A549 (cell line): ENCODE data around the gene PNP. TPM values are rescaled to one million over a fixed set of nuclear protein-coding genes. Genes with fewer than 3 reads are reported as not detected.
"Not testable (repeated sequence)": the region's sequence is repeated elsewhere in the genome, so short reads cannot be mapped to it uniquely, and the experiment has no call there.

Experiments used
- ATAC-seq, 2 experiments: fragments of 200-7000 bp in 1 of 2; fragments of >200 bp in 1 of 2; cut with Nextera tagmentation in 1 of 2; cut with Tn5 transposase in 1 of 2; 3 replicates each; pipeline versions ENCODE4 v1.8.0 to v1.9.1; 2018 to 2020; ENCODE audit warnings: mild to moderate bottlenecking in 1 of 2, moderate library complexity in 1 of 2
- CTCF ChIA-PET: fragments of 300-600 bp; sonication (Branson Sonifier 250); formaldehyde crosslinking; extraction: SDS; loops from one replicate; lab custom pipeline; 2021; ENCODE audit warnings: antibody characterized with exemption, inconsistent platforms; lab: Yijun Ruan, JAX
- POLR2A ChIA-PET: fragments of 350-600 bp; formaldehyde crosslinking; extraction: SDS; loops from one replicate; lab custom pipeline; 2021; ENCODE audit warnings: antibody characterized with exemption, inconsistent platforms; lab: Yijun Ruan, JAX
- DNase-seq, 2 experiments: peaks; one replicate each; pipeline versions ENCODE4 v3.0.0 to v3.0.0-alpha.2; 2011 to 2016; ENCODE audit warnings: low read depth in 1 of 2, low spot score in 1 of 2
- FAIRE-seq: peaks from 2 replicates; lab custom pipeline; 2011; peaks lifted over from hg19 to GRCh38; lab: Jason Lieb, UNC
- H3K27ac ChIP-seq, 2 experiments: fragments of >200 bp; sonication (Bioruptor Twin); formaldehyde crosslinking; 3 replicates each; pipeline ENCODE4 v1.5.1; 2016 to 2017
- H3K4me1 ChIP-seq: fragments of >200 bp; sonication (Bioruptor Twin); formaldehyde crosslinking; 3 replicates; pipeline ENCODE4 v1.6.1; 2016
- H3K4me2 ChIP-seq: fragments of >200 bp; sonication (Bioruptor Twin); formaldehyde crosslinking; 3 replicates; pipeline ENCODE4 v1.6.1; 2016
- H3K4me3 ChIP-seq: fragments of >200 bp; sonication (Bioruptor Twin); formaldehyde crosslinking; 3 replicates; pipeline ENCODE4 v1.5.1; 2016
- H3K9me3 ChIP-seq: fragments of >200 bp; sonication (Bioruptor Twin); formaldehyde crosslinking; 3 replicates; pipeline ENCODE4 v1.6.1; 2016
- ATOH8 ChIP-seq: fragments of 250-450 bp; sonication (Bioruptor Pico); IDR thresholded peaks from 2 replicates; pipeline ENCODE4 v1.5.0; 2020; ENCODE audit warnings: low read depth, mild to moderate bottlenecking, moderate library complexity
- BCL3 ChIP-seq: fragments of >200 bp; sonication (Bioruptor Twin); formaldehyde crosslinking; IDR thresholded peaks from 3 replicates; pipeline ENCODE4 v1.6.1; 2016
- BHLHE40 ChIP-seq: IDR thresholded peaks from 2 replicates; pipeline ENCODE4 v1.6.1; 2012; ENCODE audit warnings: low read depth, low read length, inconsistent platforms
- CHD2 ChIP-seq: fragments of 150-350 bp; IDR thresholded peaks from 2 replicates; pipeline ENCODE4 v1.6.1; 2014; ENCODE audit warnings: low read length; ENCODE audit not compliant: partially characterized antibody
- CHD4 ChIP-seq: fragments of 200-600 bp; sonication (generic); IDR thresholded peaks from 2 replicates; pipeline ENCODE4 v1.6.1; 2016; ENCODE audit warnings: antibody characterized with exemption, mild to moderate bottlenecking, borderline replicate concordance
- E2F6 ChIP-seq: IDR thresholded peaks from 2 replicates; pipeline ENCODE4 v1.6.1; 2012; ENCODE audit warnings: low read depth, borderline replicate concordance
- ESRRA ChIP-seq: fragments of 150-350 bp; IDR thresholded peaks from 2 replicates; pipeline ENCODE4 v1.6.1; 2014; ENCODE audit warnings: mild to moderate bottlenecking, low read length, borderline replicate concordance
- FOSL2 ChIP-seq, 2 experiments: fragments of 450-650 bp in 1 of 2; fragments of >200 bp in 1 of 2; sonication (Bioruptor Twin) in 1 of 2; formaldehyde crosslinking; IDR thresholded peaks; 2 replicates each; pipeline versions ENCODE4 v1.5.0 to v1.6.1; 2016 to 2020; ENCODE audit warnings: mild to moderate bottlenecking in 1 of 2, moderate library complexity in 1 of 2
- HOXA7 ChIP-seq: fragments of 250-450 bp; sonication (Bioruptor Pico); IDR thresholded peaks from 2 replicates; pipeline ENCODE4 v1.5.0; 2020; ENCODE audit warnings: mild to moderate bottlenecking, moderate library complexity
- HOXB13 ChIP-seq: fragments of 250-450 bp; sonication (Bioruptor Pico); IDR thresholded peaks from 2 replicates; pipeline ENCODE4 v1.5.0; 2020; ENCODE audit warnings: low read depth, mild to moderate bottlenecking, moderate library complexity
- JUN ChIP-seq, 2 experiments: fragments of >200 bp; sonication (Bioruptor Twin); formaldehyde crosslinking; IDR thresholded peaks; 2 replicates in 1 of 2; 3 replicates in 1 of 2; pipeline ENCODE4 v1.6.1; 2016 to 2017
- KDM1A ChIP-seq: fragments of 200-600 bp; sonication (generic); IDR thresholded peaks from 2 replicates; pipeline ENCODE4 v1.6.1; 2016; ENCODE audit warnings: low read depth, mild to moderate bottlenecking
- MAFK ChIP-seq: fragments of 450-650 bp; IDR thresholded peaks from 2 replicates; pipeline ENCODE4 v1.6.1; 2014; ENCODE audit not compliant: partially characterized antibody
- MAZ ChIP-seq: fragments of 150-350 bp; IDR thresholded peaks from 2 replicates; pipeline ENCODE4 v1.6.1; 2014; ENCODE audit warnings: antibody characterized with exemption, low read depth, low read length, borderline replicate concordance
- MYC ChIP-seq: IDR thresholded peaks from 2 replicates; pipeline ENCODE4 v1.6.1; 2012; ENCODE audit warnings: mild to moderate bottlenecking, inconsistent platforms, low read length, improper control_type of control experiment, borderline replicate concordance
- NFE2L2 ChIP-seq: fragments of 150-350 bp; conservative IDR thresholded peaks from 2 replicates; pipeline ENCODE4 v1.6.1; 2014; ENCODE audit warnings: low read length
- NPAS2 ChIP-seq: fragments of 250-450 bp; sonication (Bioruptor Pico); IDR thresholded peaks from 2 replicates; pipeline ENCODE4 v1.8.0; 2022; ENCODE audit warnings: mild to moderate bottlenecking, moderate library complexity, borderline replicate concordance
- PHF8 ChIP-seq: fragments of 200-600 bp; sonication (generic); IDR thresholded peaks from 2 replicates; pipeline ENCODE4 v1.6.1; 2016; ENCODE audit warnings: low read depth, mild to moderate bottlenecking, antibody characterized with exemption, moderate library complexity, borderline replicate concordance
- POLR2A ChIP-seq: IDR thresholded peaks from 2 replicates; pipeline ENCODE4 v1.6.1; 2012; ENCODE audit warnings: mild to moderate bottlenecking, low read length
- RARB ChIP-seq: fragments of 250-450 bp; sonication (Bioruptor Pico); IDR thresholded peaks from 2 replicates; pipeline ENCODE4 v1.8.0; 2021; ENCODE audit warnings: mild to moderate bottlenecking, moderate library complexity
- RCOR1 ChIP-seq: fragments of 150-350 bp; IDR thresholded peaks from 2 replicates; pipeline ENCODE4 v1.6.1; 2014; ENCODE audit warnings: antibody characterized with exemption, low read length, low read depth
- REST ChIP-seq: fragments of 200-600 bp; sonication (generic); IDR thresholded peaks from 2 replicates; pipeline ENCODE4 v1.6.1; 2016; ENCODE audit warnings: antibody characterized with exemption, mild to moderate bottlenecking, moderate library complexity
- RFX5 ChIP-seq: fragments of 450-650 bp; IDR thresholded peaks from 2 replicates; pipeline ENCODE4 v1.7.1; 2014; ENCODE audit warnings: antibody characterized with exemption, mild to moderate bottlenecking, moderate library complexity
- TFCP2L1 ChIP-seq: fragments of 250-450 bp; sonication (Bioruptor Pico); IDR thresholded peaks from 2 replicates; pipeline ENCODE4 v1.5.0; 2021; ENCODE audit warnings: mild to moderate bottlenecking
- ZNF302 ChIP-seq: fragments of 250-450 bp; sonication (Bioruptor Pico); IDR thresholded peaks from 2 replicates; pipeline ENCODE4 v1.9.0; 2021; ENCODE audit warnings: inconsistent platforms, mild to moderate bottlenecking, moderate library complexity
- WGBS: methylation state at CpG from one replicate; pipeline ENCODE4 v1.1.6; 2017; ENCODE audit errors: missing lambda C conversion rate; 5-methylcytosine and 5-hydroxymethylcytosine counted together
- polyA plus RNA-seq, 4 experiments: library from polyadenylated mRNA; depleted of rRNA in 3 of 4; stranded (reverse); fragments of >200 nt; fragmentation: RNase III in 1 of 4; extraction: RNeasy Plus Mini Kit Qiagen cat#74134 plus additional on column Dnase treatment in 1 of 4; gene quantifications; 2 replicates in 3 of 4; 3 replicates in 1 of 4; pipeline ENCODE4 v1.2.3, GENCODE V29; 2011 to 2017

The PNP gene
- polyA plus RNA-seq, 2 of the 4 experiments (the other 2 are of a cell fraction): 95.9 to 111 TPM

GRCh38 chr14:20499881-20500280 lies 30.7 kb downstream of the PNP start:
- CTCF ChIA-PET: interaction anchor here (1.4 kb wide), 1 partner anchor 10 kb away, joined by 3 read pairs; no protein-coding TSS in a partner anchor
- H3K27ac ChIP-seq: no peak overlapping the region
- WGBS: 88% methylated on average over 5 of the region's 5 CpGs
- H3K4me3 ChIP-seq: no peak overlapping the region
- TF ChIP-seq RCOR1: no peak
- TF ChIP-seq REST: no peak
- no peak for TF ChIP-seq MAZ
- no peak for TF ChIP-seq MYC
- TF ChIP-seq KDM1A: no peak
- no peak for TF ChIP-seq NPAS2 (CRISPR knock-in tag)
- TF ChIP-seq RFX5: no peak
- no peak for TF ChIP-seq ZNF302 (CRISPR knock-in tag)
- no peak for TF ChIP-seq ATOH8 (CRISPR knock-in tag)
- no peak for TF ChIP-seq TFCP2L1 (CRISPR knock-in tag)
- TF ChIP-seq PHF8: no peak
- no peak for TF ChIP-seq E2F6
- no peak for ATAC-seq
- H3K9me3 ChIP-seq: no peaks in the 10 kb centered on the region
- peaks cover 8% of the 10 kb centered on the region for H3K4me1 ChIP-seq
- POLR2A ChIA-PET: no interaction called here
- DNase-seq: no peak
- H3K4me2 ChIP-seq: no peak overlapping the region
- no peak for FAIRE-seq

GRCh38 chr14:20501346-20501745 lies 32.1 kb downstream of the PNP start:
- Histone ChIP-seq H3K4me1 (peaks cover 8% of the 10 kb centered on the region), H3K4me3 (no peak overlapping the region), H3K27ac (no peak overlapping the region), H3K4me2 (no peak overlapping the region), H3K9me3 (no peaks in the 10 kb centered on the region)
- peak in 1 of 2 experiments; percentile 10 for DNase-seq
- WGBS: 93% methylated on average over 2 of the region's 2 CpGs
- TF ChIP-seq MAFK (peak; percentile 91), ESRRA (no peak), FOSL2 (IDR thresholded peaks at IDR 0.05) (no peak), FOSL2 (CRISPR knock-in tag; IDR thresholded peaks at IDR 0.05) (peak; percentile 38; the same call in 1 of the 2 replicates), NFE2L2 (peak; percentile 60; the same call in 1 of the 2 replicates), TFCP2L1 (CRISPR knock-in tag) (no peak), MYC (no peak)
- no peak for ATAC-seq
- ChIA-PET POLR2A (no interaction called here), CTCF (no interaction called here)
- FAIRE-seq: no peak

GRCh38 chr14:20503898-20504297 lies 34.7 kb downstream of the PNP start:
- peaks cover 8% of the 10 kb centered on the region for H3K4me1 ChIP-seq
- ATAC-seq: no peak
- ChIA-PET CTCF (interaction anchor here (1.3 kb wide), 1 partner anchor 17 kb away, joined by 3 read pairs; no protein-coding TSS in a partner anchor), POLR2A (no interaction called here)
- no peaks in the 10 kb centered on the region for H3K9me3 ChIP-seq
- H3K4me2 ChIP-seq: no peak overlapping the region
- WGBS: 63% methylated on average over 6 of the region's 6 CpGs
- DNase-seq: no peak
- no peak for FAIRE-seq
- no peak for TF ChIP-seq MAFK
- no peak for TF ChIP-seq CHD2
- no peak for TF ChIP-seq HOXB13 (CRISPR knock-in tag)
- no peak for TF ChIP-seq PHF8
- no peak for TF ChIP-seq BCL3
- no peak for TF ChIP-seq BHLHE40
- TF ChIP-seq HOXA7 (CRISPR knock-in tag): no peak
- TF ChIP-seq JUN (IDR thresholded peaks at IDR 0.05): no peak
- TF ChIP-seq POLR2A: no peak
- no peak for TF ChIP-seq CHD4
- no peak for TF ChIP-seq RARB
- TF ChIP-seq KDM1A: no peak
- H3K4me3 ChIP-seq: no peak overlapping the region
- H3K27ac ChIP-seq: no peak overlapping the region

GRCh38 chr14:20506276-20506675 lies 37.1 kb downstream of the PNP start:
- H3K9me3 ChIP-seq, FAIRE-seq, DNase-seq, H3K27ac ChIP-seq, H3K4me2 ChIP-seq, H3K4me3 ChIP-seq, POLR2A ChIA-PET, CTCF ChIA-PET, H3K4me1 ChIP-seq, ATAC-seq: not testable (repeated sequence)
- no CpG with 5 or more reads among the region's 30 CpGs for WGBS
